Muscle of arm (tissue), 12 donors: ENCODE results near the gene DGKK. TPM values are rescaled to one million over a fixed set of nuclear protein-coding genes. Genes with fewer than 3 reads are reported as not detected.
"Not testable (repeated sequence)": the region's sequence is repeated elsewhere in the genome, so short reads cannot be mapped to it uniquely, and the experiment has no call there.

Experiments
- DNase-seq: peaks from one replicate; pipeline ENCODE4 v3.0.0-alpha.2; 2013
- polyA plus RNA-seq, 12 donors: library from polyadenylated mRNA; unstranded; fragments of 120-200 nt; gene quantifications; one replicate each; pipeline ENCODE4 v1.2.1, GENCODE V29; 2013; ENCODE audit not compliant: insufficient read length in 12 of 12

DGKK gene
- polyA plus RNA-seq, 12 donors = 0.03 to 0.08 (median 0.04) TPM; not detected in 5

DNA sequence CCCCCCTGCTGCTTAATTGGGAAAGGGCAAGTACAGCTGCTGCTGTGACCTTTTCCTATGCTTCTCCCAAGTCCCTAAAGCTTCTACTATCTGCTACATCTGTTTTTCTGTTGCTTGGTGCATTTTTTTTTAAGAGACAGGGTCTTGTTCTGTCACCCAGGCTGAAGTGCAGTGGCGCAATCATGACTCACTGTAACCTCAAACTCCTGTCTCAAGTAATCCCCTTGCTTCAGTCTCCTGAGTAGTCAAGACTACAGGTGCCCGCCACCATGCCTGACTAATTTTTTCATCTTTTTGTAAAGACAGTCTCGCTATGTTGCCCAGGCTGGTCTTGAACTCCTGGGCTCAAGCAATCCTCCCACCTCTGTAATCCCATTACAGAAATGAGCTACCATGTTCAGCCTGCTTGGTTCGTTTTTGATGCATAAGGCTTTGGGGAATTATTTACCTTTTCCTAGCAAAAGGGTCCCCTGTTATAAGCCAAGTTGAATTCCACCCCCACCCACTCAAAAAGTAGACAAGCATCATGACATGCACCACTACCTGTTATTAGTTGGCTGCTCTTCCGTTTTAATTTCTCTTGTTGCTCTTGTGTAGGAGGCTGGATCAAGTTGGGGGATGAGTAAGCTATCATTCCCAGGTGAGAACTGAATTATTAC, 39.6 kb downstream of the DGKK start:
- DNase-seq = no peak

DNA sequence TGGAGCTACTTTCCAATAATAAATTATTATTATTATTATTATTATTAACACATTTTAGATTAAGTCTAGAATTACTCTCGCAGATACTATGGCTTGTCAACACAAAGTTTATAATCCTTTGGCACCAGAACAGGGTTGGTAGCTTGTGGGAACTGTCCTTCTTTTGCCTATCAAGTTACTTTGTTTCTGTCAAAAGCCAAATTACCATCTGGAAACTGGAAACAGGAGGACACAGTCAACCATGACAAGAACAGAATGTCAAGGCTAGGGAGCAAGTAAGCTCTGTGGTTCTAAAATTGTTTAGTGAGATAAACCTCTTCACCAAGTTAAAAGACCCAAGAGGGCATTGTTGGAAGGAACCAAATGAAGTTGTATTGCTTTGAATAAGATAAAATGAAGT, 42.5 kb downstream of the DGKK start:
- DNase-seq = no peak

- DNase-seq = no peak
Measured at GRCh38 chrX:50407976-50408375, 62.6 kb downstream of the DGKK start.

GRCh38 chrX:50403903-50404302, 66.7 kb downstream of the DGKK start:
- no peak for DNase-seq

GRCh38 chrX:50402886-50403285, 67.7 kb downstream of the DGKK start:
- no peak for DNase-seq

DNA sequence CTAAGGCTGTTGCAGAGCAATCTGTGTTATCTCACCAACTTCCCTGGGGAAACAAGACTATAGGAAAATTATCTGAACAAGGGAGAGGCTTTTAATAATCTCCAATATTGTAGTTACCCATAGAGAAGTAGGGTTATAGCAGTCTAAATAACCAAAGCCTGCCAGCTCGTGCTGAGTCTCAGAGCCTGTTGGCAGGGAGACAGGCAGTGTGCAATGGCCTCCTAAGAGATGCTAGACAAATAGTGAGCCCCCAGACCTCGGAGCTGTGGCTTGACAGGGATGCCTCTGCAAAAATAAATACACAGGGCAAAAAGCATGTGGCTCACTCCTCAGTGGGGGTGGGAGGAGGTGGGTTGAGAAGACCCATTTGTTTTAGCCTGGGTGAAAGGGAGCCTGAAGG, 76.7 kb downstream of the DGKK start:
- no peak for DNase-seq

GRCh38 chrX:50386520-50386919, 84.1 kb downstream of the DGKK start:
- no peak for DNase-seq

GRCh38 chrX:50381729-50382415, 88.8 kb downstream of the DGKK start:
- DNase-seq = no peak

GRCh38 chrX:50375481-50376267, 95.0 kb downstream of the DGKK start:
- no peak for DNase-seq

- no peak for DNase-seq
Measured at GRCh38 chrX:50372966-50373365, 97.7 kb downstream of the DGKK start.

GRCh38 chrX:50343917-50344316, 126.7 kb downstream of the DGKK start:
- DNase-seq = no peak

DNA sequence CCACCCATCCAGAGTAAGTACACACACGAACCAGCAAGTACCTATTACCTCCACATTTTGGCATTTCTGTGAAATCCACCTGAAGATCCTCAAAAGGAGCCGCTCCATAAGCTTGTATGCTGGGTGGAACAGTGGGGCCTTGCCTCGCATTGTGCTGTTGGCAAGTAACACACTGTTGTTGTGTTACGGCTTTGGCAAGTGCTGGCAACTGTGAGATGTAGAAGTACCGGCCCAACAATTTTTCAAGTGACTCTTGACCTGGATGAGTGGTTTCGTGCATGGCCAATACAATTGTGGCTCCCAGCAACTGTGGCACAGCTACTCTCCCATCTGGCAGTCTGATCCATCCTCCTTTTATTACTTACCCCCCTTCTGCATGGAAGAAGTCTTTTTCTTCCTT, 137.3 kb downstream of the DGKK start:
- DNase-seq = no peak

- DNase-seq = not testable (repeated sequence)
Measured at GRCh38 chrX:50332668-50333067, 138.0 kb downstream of the DGKK start.

GRCh38 chrX:50327235-50327634, 143.4 kb downstream of the DGKK start:
- no peak for DNase-seq
